SU-DHL-6 (cell line): ENCODE measurements around the gene SLC23A1.

Experiments
- H2AFZ ChIP-seq: fragments of 200-600 bp; sonication (generic); 2 replicates; pipeline ENCODE4 v1.6.1; 2014; ENCODE audit warnings: low read depth, mild to moderate bottlenecking, moderate library complexity, mixed read lengths, antibody characterized with exemption, low read length; ENCODE audit not compliant: severe bottlenecking
- H3F3A ChIP-seq: fragments of 200-600 bp; shearing (Covaris generic); 2 replicates; pipeline ENCODE4 v1.6.0; 2016; ENCODE audit warnings: antibody characterized with exemption, mild to moderate bottlenecking; ENCODE audit not compliant: insufficient read depth
- H3K27ac ChIP-seq: fragments of 200-600 bp; sonication (generic); 2 replicates; pipeline ENCODE4 v1.5.1; 2016; ENCODE audit warnings: low read depth, mild to moderate bottlenecking, low read length, moderate library complexity, mixed read lengths
- H3K27me3 ChIP-seq: fragments of 200-600 bp; sonication (generic), shearing (Covaris generic); 2 replicates; pipeline ENCODE4 v1.6.0; 2014; ENCODE audit warnings: mild to moderate bottlenecking, low read length
- H3K36me3 ChIP-seq: fragments of 200-600 bp; sonication (generic); 2 replicates; pipeline ENCODE4 v1.6.1; 2014; ENCODE audit warnings: mild to moderate bottlenecking, low read length, mixed read lengths
- H3K4me2 ChIP-seq: fragments of 300-600, 200-600 bp; shearing (Covaris generic), sonication (generic); 2 replicates; pipeline ENCODE4 v1.6.0; 2014; ENCODE audit warnings: low read length, low read depth, mild to moderate bottlenecking; ENCODE audit not compliant: poor library complexity, severe bottlenecking
- H3K4me3 ChIP-seq: fragments of 200-600 bp; sonication (generic); 2 replicates; pipeline ENCODE4 v1.5.1; 2014; ENCODE audit warnings: antibody characterized with exemption, low read length, mild to moderate bottlenecking, mixed read lengths; ENCODE audit not compliant: insufficient read depth, poor library complexity, severe bottlenecking
- H3K79me2 ChIP-seq: fragments of 200-600 bp; sonication (generic); 2 replicates; pipeline ENCODE4 v1.6.1; 2014; ENCODE audit warnings: mild to moderate bottlenecking, low read length, moderate library complexity; ENCODE audit not compliant: insufficient read depth
- H3K9ac ChIP-seq: fragments of 200-600 bp; sonication (generic); 2 replicates; pipeline ENCODE4 v1.7.0; 2014; ENCODE audit warnings: mild to moderate bottlenecking, low read length
- H3K9me2 ChIP-seq: fragments of 200-600 bp; sonication (generic); replicated peaks from 2 replicates; pipeline ENCODE4 v1.6.1; 2014; ENCODE audit warnings: low read length; ENCODE audit not compliant: insufficient read depth
- H3K9me3 ChIP-seq: fragments of 200-600 bp; sonication (generic); 2 replicates; pipeline ENCODE4 v1.6.1; 2014; ENCODE audit warnings: low read length, mixed read lengths; ENCODE audit not compliant: insufficient read depth
- H4K20me1 ChIP-seq: fragments of 200-600 bp; sonication (generic); 2 replicates; pipeline ENCODE4 v1.6.1; 2014; ENCODE audit warnings: low read depth, mild to moderate bottlenecking, antibody characterized with exemption, low read length, moderate library complexity, mixed read lengths
- CTCF ChIP-seq: fragments of 200-600 bp; sonication (generic); IDR thresholded peaks from one replicate; pipeline ENCODE4 v1.5.1; 2017; ENCODE audit warnings: antibody characterized with exemption, mild to moderate bottlenecking, low read length, moderate library complexity; ENCODE audit not compliant: insufficient read depth, poor library complexity, severe bottlenecking
- EZH2phosphoT487 ChIP-seq: fragments of 200-600 bp; sonication (generic), shearing (Covaris generic); conservative IDR thresholded peaks from 2 replicates; pipeline ENCODE4 v1.6.1; 2018; ENCODE audit warnings: mild to moderate bottlenecking, antibody characterized with exemption, low read length, moderate library complexity, mixed read lengths

Gene SLC23A1

GRCh38 chr5:139377226-139377625 is 5.9 kb downstream of the SLC23A1 start:
- no peak overlapping the region for H3K4me3 ChIP-seq
- H3K36me3 ChIP-seq = no peaks in the 10 kb centered on the region
- no peaks in the 10 kb centered on the region for H3K9me3 ChIP-seq
- no peak overlapping the region for H3K9ac ChIP-seq
- no peak overlapping the region for H2AFZ ChIP-seq
- no peaks in the 10 kb centered on the region for H4K20me1 ChIP-seq
- no peaks in the 10 kb centered on the region for H3K27me3 ChIP-seq
- no peaks in the 10 kb centered on the region for H3K9me2 ChIP-seq
- H3K4me2 ChIP-seq = no peak overlapping the region
- no peak overlapping the region for H3K27ac ChIP-seq
- no peaks in the 10 kb centered on the region for H3K79me2 ChIP-seq
- H3F3A ChIP-seq = no peaks in the 10 kb centered on the region
- TF ChIP-seq EZH2phosphoT487 (no peak), CTCF (no peak)

DNA sequence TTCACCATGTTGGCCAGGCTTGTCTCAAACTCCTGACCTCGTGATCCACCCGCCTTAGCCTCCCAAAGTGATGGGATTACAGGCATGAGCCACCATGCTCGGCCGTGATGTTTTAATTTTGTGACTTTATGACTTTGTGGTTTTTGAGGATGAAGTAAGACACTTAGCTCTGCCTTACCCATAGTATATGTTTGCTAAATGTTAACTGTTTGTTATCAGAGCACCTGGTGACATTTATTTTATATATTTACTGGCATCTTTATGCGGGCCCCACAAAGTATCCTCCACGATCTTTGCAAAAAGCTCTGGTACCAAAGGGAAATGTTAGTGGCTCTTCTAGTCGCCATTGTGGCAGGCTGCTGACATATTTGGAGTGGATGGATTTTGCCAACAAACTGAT is 6.7 kb downstream of the SLC23A1 start:
- H3K9me2 ChIP-seq = no peaks in the 10 kb centered on the region
- H3K4me3 ChIP-seq = no peak overlapping the region
- H3K4me2 ChIP-seq = no peak overlapping the region
- no peaks in the 10 kb centered on the region for H3F3A ChIP-seq
- TF ChIP-seq CTCF = no peak
- no peak for TF ChIP-seq EZH2phosphoT487
- H3K27ac ChIP-seq = no peak overlapping the region
- no peaks in the 10 kb centered on the region for H4K20me1 ChIP-seq
- H3K9me3 ChIP-seq = no peaks in the 10 kb centered on the region
- H3K36me3 ChIP-seq = no peaks in the 10 kb centered on the region
- no peaks in the 10 kb centered on the region for H3K27me3 ChIP-seq
- H3K9ac ChIP-seq = no peak overlapping the region
- no peak overlapping the region for H2AFZ ChIP-seq
- H3K79me2 ChIP-seq = no peaks in the 10 kb centered on the region

DNA sequence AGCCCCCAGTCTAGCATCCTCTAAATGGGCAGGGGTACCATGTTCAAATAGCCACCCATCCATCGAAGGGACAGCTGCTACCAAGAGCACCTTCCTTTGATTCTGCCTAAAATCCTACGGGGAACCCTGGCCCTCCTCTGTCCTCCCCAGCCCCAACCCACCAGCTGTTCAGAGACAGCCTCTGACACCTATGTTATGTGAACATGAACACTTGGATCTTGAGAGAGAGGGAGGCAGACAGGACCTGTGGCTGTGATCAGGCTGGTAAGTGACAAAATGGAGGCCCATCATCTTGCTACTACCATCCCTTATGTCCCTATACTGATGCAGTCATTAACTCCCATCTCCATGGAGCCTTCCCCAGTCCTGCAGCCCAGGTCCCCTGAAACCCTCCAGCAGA is 8.2 kb downstream of the SLC23A1 start:
- H3F3A ChIP-seq = no peaks in the 10 kb centered on the region
- no peaks in the 10 kb centered on the region for H4K20me1 ChIP-seq
- H3K9me3 ChIP-seq = no peaks in the 10 kb centered on the region
- H3K27me3 ChIP-seq = no peaks in the 10 kb centered on the region
- no peak overlapping the region for H2AFZ ChIP-seq
- no peak overlapping the region for H3K9ac ChIP-seq
- no peak overlapping the region for H3K4me2 ChIP-seq
- no peaks in the 10 kb centered on the region for H3K9me2 ChIP-seq
- H3K36me3 ChIP-seq = no peaks in the 10 kb centered on the region
- no peak overlapping the region for H3K27ac ChIP-seq
- no peaks in the 10 kb centered on the region for H3K79me2 ChIP-seq
- no peak overlapping the region for H3K4me3 ChIP-seq
- no peak for TF ChIP-seq EZH2phosphoT487
- no peak for TF ChIP-seq CTCF
